HG03159 (cell line): ENCODE results near the gene PNISR.
A peak's percentile ranks its signal among the peaks of the same experiment; 100 is the strongest.

ENCODE experiments used
- ATAC-seq: cut with Tn5 transposase; IDR thresholded peaks from one replicate; pipeline ENCODE4 v1.9.1; 2021; ENCODE audit warnings: mild to moderate bottlenecking, moderate library complexity; ENCODE audit not compliant: unreplicated experiment

Gene PNISR

GRCh38 chr6:99407076-99407475 is 18.0 kb downstream of the PNISR start:
- ATAC-seq, result no peak

- no peak for ATAC-seq
Measured at GRCh38 chr6:99402448-99402847, 22.7 kb downstream of the PNISR start.

- ATAC-seq, result no peak
Measured at GRCh38 chr6:99397287-99397686, 27.8 kb downstream of the PNISR start.

- peak; percentile 74 for ATAC-seq
Measured at GRCh38 chr6:99393698-99394531, 31.2 kb downstream of the PNISR start, which contains the start of gene COQ3. Gene COQ3 (minus strand): TSS chr6:99394195. CDS start chr6:99394179, 16 bp downstream.

- ATAC-seq, result peak; percentile 24
Measured at GRCh38 chr6:99393366-99393697, 31.8 kb downstream of the PNISR start.

- no peak for ATAC-seq
Measured at GRCh38 chr6:99390896-99391295, 34.2 kb downstream of the PNISR start.

GRCh38 chr6:99384507-99384906 is 40.6 kb downstream of the PNISR start:
- ATAC-seq, result no peak

GRCh38 chr6:99378636-99379035 is 46.5 kb downstream of the PNISR start:
- ATAC-seq, result no peak

- ATAC-seq, result no peak
Measured at GRCh38 chr6:99369533-99369932, 55.6 kb downstream of the PNISR start.

GRCh38 chr6:99366852-99367251 is 58.3 kb downstream of the PNISR start:
- ATAC-seq, result no peak

- peak; percentile 89 for ATAC-seq
Measured at GRCh38 chr6:99364026-99364425, 61.1 kb downstream of the PNISR start.

- ATAC-seq, result no peak
Measured at GRCh38 chr6:99362678-99363268, 62.3 kb downstream of the PNISR start.

- no peak for ATAC-seq
Measured at GRCh38 chr6:99359800-99360199, 65.3 kb downstream of the PNISR start.

GRCh38 chr6:99356641-99357040 is 68.5 kb downstream of the PNISR start:
- no peak for ATAC-seq

- no peak for ATAC-seq
Measured at GRCh38 chr6:99354983-99355382, 70.1 kb downstream of the PNISR start.

GRCh38 chr6:99353126-99353525 is 72.0 kb downstream of the PNISR start:
- ATAC-seq, result no peak

- no peak for ATAC-seq
Measured at GRCh38 chr6:99350573-99350972, 74.5 kb downstream of the PNISR start.

GRCh38 chr6:99349171-99350141 is 75.7 kb downstream of the PNISR start, which contains the start of gene FAXC:
Gene FAXC (minus strand): TSS chr6:99349674. CDS start chr6:99349372, 302 bp downstream.
- peak; percentile 57 for ATAC-seq

- no peak for ATAC-seq
Measured at GRCh38 chr6:99348288-99349170, 76.6 kb downstream of the PNISR start.
